Pancreas (tissue), 10 donors: Measurements from ENCODE around the gene SLC7A6. TPM values are rescaled to one million over a fixed set of nuclear protein-coding genes. Genes with fewer than 3 reads are reported as not detected.
A peak's percentile ranks its signal among the peaks of the same experiment; 100 is the strongest.

Experiments used
- ATAC-seq, 4 donors: fragments of 200-7000 bp; cut with Tn5 transposase; one replicate each; pipeline versions ENCODE4 v1.8.0 to v1.9.1; 2020; ENCODE audit warnings: mild to moderate bottlenecking in 4 of 4, moderate library complexity in 4 of 4
- DNase-seq, 6 donors: peaks; one replicate each; pipeline ENCODE4 v3.0.0-alpha.2; 2020
- FAIRE-seq: peaks from 2 replicates; lab custom pipeline; 2012; peaks lifted over from hg19 to GRCh38; lab: Jason Lieb, UNC
- H3K27ac ChIP-seq, 4 donors: fragments of 200-600 bp; sonication (generic); 1 replicate in 3 of 4; 2 replicates in 1 of 4; pipeline versions ENCODE4 v1.5.0 to v1.8.0; 2020
- H3K27me3 ChIP-seq, 4 donors: fragments of 200-600 bp; one replicate each; pipeline ENCODE4 v1.8.0; 2021
- H3K36me3 ChIP-seq, 3 donors: fragments of 200-600 bp; sonication (generic) in 1 of 3; one replicate each; pipeline versions ENCODE4 v1.5.0 to v1.8.0; 2020 to 2021
- H3K4me1 ChIP-seq, 3 donors: fragments of 200-600 bp; one replicate each; pipeline ENCODE4 v1.8.0; 2021
- H3K4me3 ChIP-seq, 4 donors: fragments of 200-600 bp; sonication (generic) in 2 of 4; one replicate each; pipeline versions ENCODE4 v1.5.0 to v1.8.0; 2020 to 2021
- H3K9me3 ChIP-seq, 4 donors: fragments of 200-600 bp; one replicate each; pipeline ENCODE4 v1.8.0; 2021
- WGBS, 2 donors: extraction: QIAGEN DNeasy Blood & Tissue Kit; methylation state at CpG; one replicate each; pipeline ENCODE4 v1.1.7; 2013; 5-methylcytosine and 5-hydroxymethylcytosine counted together
- intact Hi-C, 3 donors: fragments of 100-400 bp; cut with DNase I; formaldehyde crosslinking; loops; one replicate each; pipeline versions ENCODE4 v1.11.1 to v1.14.2; 2022
- polyA plus RNA-seq, 2 donors: library from polyadenylated mRNA; stranded (reverse); fragments of 200-250 nt; gene quantifications; one replicate each; pipeline ENCODE4 v1.2.3, GENCODE V29; 2013
- total RNA-seq, 6 donors: library from RNA; stranded (reverse); fragmentation: NEBNext Ultra II Directional in 4 of 6; extraction: Animal tissue kit (Norgen Biotek cat#: 25700) in 4 of 6; gene quantifications; one replicate each; pipeline versions ENCODE4 v1.2.1 to v1.2.4, GENCODE V29; 2021 to 2023
- TF ChIP-seq, protein P1 (sequence below), 4 donors: fragments of 200-600 bp; sonication (generic) in 3 of 4; IDR thresholded peaks; one replicate each; pipeline versions ENCODE4 v1.5.0 to v1.8.0; 2021; ENCODE audit warnings: antibody characterized with exemption in 4 of 4
- donor health status: healthy with polysubstance abuse.
- donor health status: DM: no; HTN: no; CAD: no; lungs with moderate emphysema.
- donor health status: DM: no; HTN: no; CAD: no.
- donor health status: control.
- donor health status: control.
- donor health status: Bipolar disorder and iron deficiency.
- donor health status: DM: yes; HTN: yes; CAD: no.
- donor health status: DM: no; HTN: no; CAD: no.
- donor health status: DM: no; HTN: no; CAD: no.
- donor health status: DM: yes; HTN: yes; CAD: no.

The SLC7A6 gene
- total and polyA plus RNA-seq, 8 donors = 3.1 to 8.7 (median 5.4) TPM

- WGBS, 2 donors = 74 to 77% methylated on average over 4 of the region's 4 CpGs
- intact Hi-C loops = no loop called here
Observed at GRCh38 chr16:68247932-68248331, 16.4 kb upstream of the SLC7A6 start.

GRCh38 chr16:68249371-68249770 lies 15.0 kb upstream of the SLC7A6 start:
- Histone ChIP-seq H3K27me3 (no peaks in the 10 kb centered on the region), H3K4me1 (peaks cover 0 to 7% (median 0%) of the 10 kb centered on the region in 3 donors), H3K9me3 (no peaks in the 10 kb centered on the region), H3K4me3 (no peak overlapping the region), H3K36me3 (no peaks in the 10 kb centered on the region), H3K27ac (no peak overlapping the region)
- TF ChIP-seq, protein P1, sequence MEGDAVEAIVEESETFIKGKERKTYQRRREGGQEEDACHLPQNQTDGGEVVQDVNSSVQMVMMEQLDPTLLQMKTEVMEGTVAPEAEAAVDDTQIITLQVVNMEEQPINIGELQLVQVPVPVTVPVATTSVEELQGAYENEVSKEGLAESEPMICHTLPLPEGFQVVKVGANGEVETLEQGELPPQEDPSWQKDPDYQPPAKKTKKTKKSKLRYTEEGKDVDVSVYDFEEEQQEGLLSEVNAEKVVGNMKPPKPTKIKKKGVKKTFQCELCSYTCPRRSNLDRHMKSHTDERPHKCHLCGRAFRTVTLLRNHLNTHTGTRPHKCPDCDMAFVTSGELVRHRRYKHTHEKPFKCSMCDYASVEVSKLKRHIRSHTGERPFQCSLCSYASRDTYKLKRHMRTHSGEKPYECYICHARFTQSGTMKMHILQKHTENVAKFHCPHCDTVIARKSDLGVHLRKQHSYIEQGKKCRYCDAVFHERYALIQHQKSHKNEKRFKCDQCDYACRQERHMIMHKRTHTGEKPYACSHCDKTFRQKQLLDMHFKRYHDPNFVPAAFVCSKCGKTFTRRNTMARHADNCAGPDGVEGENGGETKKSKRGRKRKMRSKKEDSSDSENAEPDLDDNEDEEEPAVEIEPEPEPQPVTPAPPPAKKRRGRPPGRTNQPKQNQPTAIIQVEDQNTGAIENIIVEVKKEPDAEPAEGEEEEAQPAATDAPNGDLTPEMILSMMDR (IDR thresholded peaks at IDR 0.05) = no peak
- DNase-seq (peak in 2 of 6 donors; percentile 9 to 20), FAIRE-seq (no peak), ATAC-seq (no peak)
- intact Hi-C loops = no loop called here
- 83 to 90% methylated on average over 4 of the region's 4 CpGs for WGBS, 2 donors

More at GRCh38 chr16:68247932-68248331, 16.4 kb upstream of the SLC7A6 start:
- peak in 1 of 6 donors; percentile 22 for DNase-seq
- no peaks in the 10 kb centered on the region for H3K36me3 ChIP-seq
- no peak overlapping the region for H3K27ac ChIP-seq
- peaks cover 0 to 10% (median 0%) of the 10 kb centered on the region in 3 donors for H3K4me1 ChIP-seq
- no peaks in the 10 kb centered on the region for H3K27me3 ChIP-seq
- H3K4me3 ChIP-seq = no peak overlapping the region
- TF ChIP-seq, protein P1 (IDR thresholded peaks at IDR 0.05) = no peak
- no peak for ATAC-seq
- no peak for FAIRE-seq
- no peaks in the 10 kb centered on the region for H3K9me3 ChIP-seq

DNA sequence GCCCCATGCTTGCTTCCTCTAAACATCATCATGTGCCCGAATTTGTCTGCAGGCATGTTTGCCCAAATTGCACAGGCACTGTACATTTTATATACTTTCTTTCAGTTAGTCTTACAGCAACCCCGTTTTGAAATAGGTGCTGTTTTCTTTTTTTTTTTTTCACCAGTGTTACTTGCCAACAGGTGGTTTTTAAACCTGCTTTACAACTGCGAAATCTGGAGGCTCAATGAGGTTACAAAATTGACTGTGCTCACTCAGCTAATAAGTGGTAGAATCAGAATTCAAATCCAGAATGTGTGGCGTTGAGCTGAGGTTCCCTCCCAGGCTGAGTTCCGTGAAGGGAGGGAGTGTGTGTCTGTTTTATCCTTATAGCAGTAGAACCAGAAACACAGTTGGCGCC lies 13.4 kb upstream of the SLC7A6 start:
- peaks cover 0 to 5% (median 0%) of the 10 kb centered on the region in 3 donors for H3K4me1 ChIP-seq
- H3K27me3 ChIP-seq = no peaks in the 10 kb centered on the region
- 83 to 85% methylated on average over 6 of the region's 6 CpGs for WGBS, 2 donors
- DNase-seq (no peak), FAIRE-seq (no peak), ATAC-seq (no peak)
- H3K9me3 ChIP-seq = no peaks in the 10 kb centered on the region
- no peak overlapping the region for H3K27ac ChIP-seq
- TF ChIP-seq, protein P1 (IDR thresholded peaks at IDR 0.05) = no peak
- intact Hi-C loops = no loop called here
- no peaks in the 10 kb centered on the region for H3K36me3 ChIP-seq
- no peak overlapping the region for H3K4me3 ChIP-seq

GRCh38 chr16:68251832-68252231 lies 12.5 kb upstream of the SLC7A6 start:
- Histone ChIP-seq H3K27ac (no peak overlapping the region), H3K27me3 (no peaks in the 10 kb centered on the region), H3K4me3 (no peak overlapping the region), H3K36me3 (no peaks in the 10 kb centered on the region), H3K4me1 (no peaks in the 10 kb centered on the region), H3K9me3 (no peaks in the 10 kb centered on the region)
- FAIRE-seq = no peak
- DNase-seq = no peak
- ATAC-seq = no peak
- TF ChIP-seq, protein P1 (IDR thresholded peaks at IDR 0.05) = no peak
- WGBS, 2 donors = 84 to 87% methylated on average over 5 of the region's 5 CpGs
- intact Hi-C loops = no loop called here

GRCh38 chr16:68252383-68252782 lies 11.9 kb upstream of the SLC7A6 start:
- H3K27me3 ChIP-seq = no peaks in the 10 kb centered on the region
- no peak overlapping the region for H3K4me3 ChIP-seq
- intact Hi-C loops = no loop called here
- WGBS, 2 donors = 91 to 94% methylated on average over 5 of the region's 5 CpGs
- no peak for DNase-seq
- no peak for FAIRE-seq
- ATAC-seq = no peak
- no peaks in the 10 kb centered on the region for H3K9me3 ChIP-seq
- TF ChIP-seq, protein P1 (IDR thresholded peaks at IDR 0.05) = no peak
- H3K27ac ChIP-seq = no peak overlapping the region
- no peaks in the 10 kb centered on the region for H3K4me1 ChIP-seq
- no peaks in the 10 kb centered on the region for H3K36me3 ChIP-seq
